Uterus (tissue), 4 donors: Measurements from ENCODE around the gene DKC1. TPM values are rescaled to one million over a fixed set of nuclear protein-coding genes. Genes with fewer than 3 reads are reported as not detected.
A peak's percentile ranks its signal among the peaks of the same experiment; 100 is the strongest.

Experiments used
- DNase-seq, 2 donors: peaks; one replicate each; pipeline ENCODE4 v3.0.0-alpha.2; 2019 to 2020
- H3K27ac ChIP-seq, 2 donors: fragments of 200-600 bp; sonication (generic); 1 replicate in 1 of 2; 2 replicates in 1 of 2; pipeline ENCODE4 v1.5.1; 2016 to 2018
- H3K27me3 ChIP-seq, 2 donors: fragments of 200-600 bp; sonication (generic); one replicate each; pipeline ENCODE4 v1.5.1; 2018 to 2019; ENCODE audit warnings: control low read depth in 1 of 2
- H3K36me3 ChIP-seq, 2 donors: fragments of 200-600 bp; sonication (generic); one replicate each; pipeline ENCODE4 v1.5.1; 2019; ENCODE audit warnings: control low read depth in 1 of 2
- H3K4me1 ChIP-seq, 2 donors: fragments of 200-600 bp; sonication (generic); one replicate each; pipeline ENCODE4 v1.5.1; 2018 to 2019; ENCODE audit warnings: control low read depth in 1 of 2
- H3K4me3 ChIP-seq, 2 donors: fragments of 200-600 bp; sonication (generic); 1 replicate in 1 of 2; 2 replicates in 1 of 2; pipeline ENCODE4 v1.5.1; 2018 to 2019; ENCODE audit warnings: mild to moderate bottlenecking in 1 of 2
- H3K9me3 ChIP-seq, 2 donors: fragments of 200-600 bp; sonication (generic); one replicate each; pipeline ENCODE4 v1.5.1; 2019; ENCODE audit warnings: control low read depth in 1 of 2
- CTCF ChIP-seq, 4 experiments: fragments of 200-600 bp in 2 of 4; fragments of 450-650 bp in 2 of 4; sonication (generic) in 2 of 4; IDR thresholded peaks; one replicate each; pipeline ENCODE4 v1.5.1; 2016 to 2019; ENCODE audit warnings: antibody characterized with exemption in 4 of 4, mild to moderate bottlenecking in 2 of 4, moderate library complexity in 1 of 4
- POLR2A ChIP-seq, 2 donors: fragments of 450-650 bp; IDR thresholded peaks; one replicate each; pipeline ENCODE4 v1.6.1; 2016; ENCODE audit warnings: antibody characterized with exemption in 2 of 2, mild to moderate bottlenecking in 1 of 2, moderate library complexity in 1 of 2
- intact Hi-C: fragments of 100-400 bp; cut with DNase I; formaldehyde crosslinking; loops from one replicate; pipeline ENCODE4 v1.15.1; 2023; ENCODE audit warnings: low total_unique reads
- total RNA-seq, 4 donors: library from RNA; depleted of rRNA in 3 of 4; stranded (reverse); fragments of >200 nt in 3 of 4; gene quantifications; one replicate each; pipeline versions ENCODE4 v1.1.0 to v1.2.4, GENCODE V29; 2014 to 2023
- donor health status: DM: yes; HTN: yes; CAD: no.

DKC1 gene
- total RNA-seq, 4 donors from 2014 or later, result 6.4 to 36.4 (median 19.1) TPM

GRCh38 chrX:154737136-154737535, 25.5 kb upstream of the DKC1 start:
- intact Hi-C loops, result no loop called here
- H3K4me3 ChIP-seq, result no peak overlapping the region
- no peaks in the 10 kb centered on the region for H3K27me3 ChIP-seq
- H3K4me1 ChIP-seq, result no peaks in the 10 kb centered on the region
- TF ChIP-seq CTCF (IDR thresholded peaks at IDR 0.05) (no peak), POLR2A (IDR thresholded peaks at IDR 0.05) (no peak)
- H3K36me3 ChIP-seq, result no peaks in the 10 kb centered on the region
- H3K27ac ChIP-seq, result peak overlapping the region in 1 of 2 donors; percentile 42
- no peak for DNase-seq
- no peaks in the 10 kb centered on the region for H3K9me3 ChIP-seq

- Histone ChIP-seq H3K4me3 (no peak overlapping the region), H3K27me3 (no peaks in the 10 kb centered on the region), H3K9me3 (no peaks in the 10 kb centered on the region), H3K27ac (peak overlapping the region; percentile 42 to 50), H3K4me1 (no peaks in the 10 kb centered on the region), H3K36me3 (no peaks in the 10 kb centered on the region)
- peak; percentile 60 to 67 for DNase-seq
- intact Hi-C loops, result no loop called here
- TF ChIP-seq POLR2A (IDR thresholded peaks at IDR 0.05), result no peak
- TF ChIP-seq CTCF (IDR thresholded peaks at IDR 0.05), result no peak
Observed at GRCh38 chrX:154738011-154738738, 24.5 kb upstream of the DKC1 start.

GRCh38 chrX:154739952-154740465, 22.7 kb upstream of the DKC1 start:
- no peaks in the 10 kb centered on the region for H3K27me3 ChIP-seq
- H3K4me3 ChIP-seq, result no peak overlapping the region
- H3K27ac ChIP-seq, result no peak overlapping the region
- H3K9me3 ChIP-seq, result no peaks in the 10 kb centered on the region
- DNase-seq, result no peak
- no peaks in the 10 kb centered on the region for H3K36me3 ChIP-seq
- H3K4me1 ChIP-seq, result no peaks in the 10 kb centered on the region
- TF ChIP-seq CTCF (IDR thresholded peaks at IDR 0.05) (no peak), POLR2A (IDR thresholded peaks at IDR 0.05) (no peak)
- intact Hi-C loops, result no loop called here

GRCh38 chrX:154742613-154743012, 20.1 kb upstream of the DKC1 start:
- Histone ChIP-seq H3K9me3 (no peaks in the 10 kb centered on the region), H3K27ac (no peak overlapping the region), H3K36me3 (no peaks in the 10 kb centered on the region), H3K4me1 (no peaks in the 10 kb centered on the region), H3K4me3 (no peak overlapping the region), H3K27me3 (no peaks in the 10 kb centered on the region)
- intact Hi-C loops, result no loop called here
- TF ChIP-seq CTCF (IDR thresholded peaks at IDR 0.05), result no peak
- TF ChIP-seq POLR2A (IDR thresholded peaks at IDR 0.05), result no peak
- no peak for DNase-seq

- no peaks in the 10 kb centered on the region for H3K9me3 ChIP-seq
- no peak overlapping the region for H3K4me3 ChIP-seq
- DNase-seq, result peak; percentile 25 to 46
- peak overlapping the region in 1 of 2 donors; percentile 48 for H3K27ac ChIP-seq
- TF ChIP-seq CTCF (IDR thresholded peaks at IDR 0.05), result peak; percentile 70 to 81 (median 78)
- TF ChIP-seq POLR2A (IDR thresholded peaks at IDR 0.05), result no peak
- no peaks in the 10 kb centered on the region for H3K36me3 ChIP-seq
- intact Hi-C loops, result no loop called here
- peaks cover 0 to 3% of the 10 kb centered on the region in 2 donors for H3K4me1 ChIP-seq
- no peaks in the 10 kb centered on the region for H3K27me3 ChIP-seq
Observed at GRCh38 chrX:154748712-154749339, 13.8 kb upstream of the DKC1 start.
